Keratinocyte (primary cell): ENCODE data around the gene GYG2.
"Not testable (repeated sequence)": the region's sequence is repeated elsewhere in the genome, so short reads cannot be mapped to it uniquely, and the experiment has no call there.

Experiments used
- EZH2 ChIP-seq: IDR thresholded peaks from one replicate; pipeline ENCODE4 v1.6.1; 2012; ENCODE audit warnings: inconsistent platforms, mild to moderate bottlenecking, low read length, moderate library complexity
- TF ChIP-seq, protein P1 (sequence below), 3 experiments: IDR thresholded peaks in 1 of 3; conservative IDR thresholded peaks in 1 of 3; optimal IDR thresholded peaks in 1 of 3; 2 replicates in 2 of 3; 3 replicates in 1 of 3; pipeline versions ENCODE3 to v1.5.1; 2011; ENCODE audit warnings: low read length in 3 of 3, mild to moderate bottlenecking in 3 of 3, moderate library complexity in 2 of 3, control low read depth in 1 of 3, inconsistent platforms in 1 of 3; ENCODE audit not compliant: insufficient read depth in 2 of 3; ENCODE audit errors: extremely low read depth in 1 of 3

GRCh38 chrX:2889706-2890490, 61.2 kb downstream of the GYG2 start:
- TF ChIP-seq, protein P1, sequence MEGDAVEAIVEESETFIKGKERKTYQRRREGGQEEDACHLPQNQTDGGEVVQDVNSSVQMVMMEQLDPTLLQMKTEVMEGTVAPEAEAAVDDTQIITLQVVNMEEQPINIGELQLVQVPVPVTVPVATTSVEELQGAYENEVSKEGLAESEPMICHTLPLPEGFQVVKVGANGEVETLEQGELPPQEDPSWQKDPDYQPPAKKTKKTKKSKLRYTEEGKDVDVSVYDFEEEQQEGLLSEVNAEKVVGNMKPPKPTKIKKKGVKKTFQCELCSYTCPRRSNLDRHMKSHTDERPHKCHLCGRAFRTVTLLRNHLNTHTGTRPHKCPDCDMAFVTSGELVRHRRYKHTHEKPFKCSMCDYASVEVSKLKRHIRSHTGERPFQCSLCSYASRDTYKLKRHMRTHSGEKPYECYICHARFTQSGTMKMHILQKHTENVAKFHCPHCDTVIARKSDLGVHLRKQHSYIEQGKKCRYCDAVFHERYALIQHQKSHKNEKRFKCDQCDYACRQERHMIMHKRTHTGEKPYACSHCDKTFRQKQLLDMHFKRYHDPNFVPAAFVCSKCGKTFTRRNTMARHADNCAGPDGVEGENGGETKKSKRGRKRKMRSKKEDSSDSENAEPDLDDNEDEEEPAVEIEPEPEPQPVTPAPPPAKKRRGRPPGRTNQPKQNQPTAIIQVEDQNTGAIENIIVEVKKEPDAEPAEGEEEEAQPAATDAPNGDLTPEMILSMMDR (optimal IDR thresholded peaks at IDR 0.05 in 1 of 3, IDR thresholded peaks at IDR 0.05 in 1 of 3, conservative IDR thresholded peaks at IDR 0.05 in 1 of 3; ENCODE audit: extremely low read depth in 1 of 3, insufficient read depth in 2 of 3, low read length in 3 of 3): not testable (repeated sequence)
- not testable (repeated sequence) for TF ChIP-seq EZH2
